ENCODE data around the gene CHRNB1. TPM values are rescaled to one million over a fixed set of nuclear protein-coding genes. Genes with fewer than 3 reads are reported as not detected.

The CHRNB1 gene
- total and polyA plus RNA-seq, 2 donors (not counting 1 experiment from before 2014, with no cell fraction given), result 6.2 to 7.2 TPM

DNA sequence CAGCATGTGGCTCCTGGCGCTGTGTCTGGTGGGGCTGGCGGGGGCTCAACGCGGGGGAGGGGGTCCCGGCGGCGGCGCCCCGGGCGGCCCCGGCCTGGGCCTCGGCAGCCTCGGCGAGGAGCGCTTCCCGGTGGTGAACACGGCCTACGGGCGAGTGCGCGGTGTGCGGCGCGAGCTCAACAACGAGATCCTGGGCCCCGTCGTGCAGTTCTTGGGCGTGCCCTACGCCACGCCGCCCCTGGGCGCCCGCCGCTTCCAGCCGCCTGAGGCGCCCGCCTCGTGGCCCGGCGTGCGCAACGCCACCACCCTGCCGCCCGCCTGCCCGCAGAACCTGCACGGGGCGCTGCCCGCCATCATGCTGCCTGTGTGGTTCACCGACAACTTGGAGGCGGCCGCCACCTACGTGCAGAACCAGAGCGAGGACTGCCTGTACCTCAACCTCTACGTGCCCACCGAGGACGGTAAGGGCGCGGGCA is 36.6 kb upstream of the CHRNB1 start:
- Histone ChIP-seq H3K4me2 (replicated peaks; ENCODE audit: low read depth, low read length, poor library complexity, severe bottlenecking) (peak overlapping the region; percentile 65), H3K9ac (ENCODE audit: low read length) (no peak overlapping the region), H3K4me3 (ENCODE audit: control extremely low read depth in 1 of 5, extremely low read depth in 1 of 5, insufficient read depth in 1 of 5, low read depth in 2 of 5, low read length in 4 of 5) (no peak overlapping the region), H3K9me3 (ENCODE audit: control extremely low read depth in 1 of 3, control insufficient read depth in 2 of 3, insufficient read depth in 1 of 3, low read length in 2 of 3) (peaks cover 0 to 4% (median 0%) of the 10 kb centered on the region in 3 donors), H4K20me1 (ENCODE audit: control insufficient read depth, insufficient read depth, low read length, poor library complexity, severe bottlenecking) (no peaks in the 10 kb centered on the region), H3K27me3 (replicated peaks in 1 of 4; ENCODE audit: control extremely low read depth in 1 of 4, control insufficient read depth in 3 of 4, insufficient read depth in 4 of 4, low read length in 3 of 4) (peaks cover 0 to 33% (median 4%) of the 10 kb centered on the region in 4 experiments), H3K36me3 (replicated peaks in 1 of 2; ENCODE audit: control extremely low read depth in 1 of 2, control insufficient read depth in 1 of 2, extremely low read depth in 1 of 2, insufficient read depth in 2 of 2, low read length in 1 of 2) (no peaks in the 10 kb centered on the region), H3K4me1 (ENCODE audit: control insufficient read depth in 2 of 2, insufficient read depth in 2 of 2, low read length in 2 of 2) (peaks cover 11 to 14% of the 10 kb centered on the region in 2 donors), H2AFZ (ENCODE audit: insufficient read depth, low read depth, low read length, poor library complexity, severe bottlenecking) (peak overlapping the region; percentile 33), H3K79me2 (ENCODE audit: control insufficient read depth, insufficient read depth, low read length) (no peaks in the 10 kb centered on the region), H3K27ac (ENCODE audit: low read length in 2 of 2) (no peak overlapping the region)
- no peak overlapping the region for H3K27ac Mint-ChIP-seq
- DNase-seq, result peak; percentile 42
- intact Hi-C loops (cut with micrococcal nuclease), result no loop called here
- TF ChIP-seq, protein P1, sequence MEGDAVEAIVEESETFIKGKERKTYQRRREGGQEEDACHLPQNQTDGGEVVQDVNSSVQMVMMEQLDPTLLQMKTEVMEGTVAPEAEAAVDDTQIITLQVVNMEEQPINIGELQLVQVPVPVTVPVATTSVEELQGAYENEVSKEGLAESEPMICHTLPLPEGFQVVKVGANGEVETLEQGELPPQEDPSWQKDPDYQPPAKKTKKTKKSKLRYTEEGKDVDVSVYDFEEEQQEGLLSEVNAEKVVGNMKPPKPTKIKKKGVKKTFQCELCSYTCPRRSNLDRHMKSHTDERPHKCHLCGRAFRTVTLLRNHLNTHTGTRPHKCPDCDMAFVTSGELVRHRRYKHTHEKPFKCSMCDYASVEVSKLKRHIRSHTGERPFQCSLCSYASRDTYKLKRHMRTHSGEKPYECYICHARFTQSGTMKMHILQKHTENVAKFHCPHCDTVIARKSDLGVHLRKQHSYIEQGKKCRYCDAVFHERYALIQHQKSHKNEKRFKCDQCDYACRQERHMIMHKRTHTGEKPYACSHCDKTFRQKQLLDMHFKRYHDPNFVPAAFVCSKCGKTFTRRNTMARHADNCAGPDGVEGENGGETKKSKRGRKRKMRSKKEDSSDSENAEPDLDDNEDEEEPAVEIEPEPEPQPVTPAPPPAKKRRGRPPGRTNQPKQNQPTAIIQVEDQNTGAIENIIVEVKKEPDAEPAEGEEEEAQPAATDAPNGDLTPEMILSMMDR (IDR thresholded peaks at IDR 0.05), result no peak
- TF ChIP-seq EZH2 (IDR thresholded peaks at IDR 0.05; ENCODE audit: borderline replicate concordance, insufficient read depth, low read depth, low read length, poor library complexity, severe bottlenecking), result no peak
- H3K9me3 Mint-ChIP-seq (ENCODE audit: insufficient read depth), result no peaks in the 10 kb centered on the region
- peaks cover 16% of the 10 kb centered on the region for H3K4me1 Mint-ChIP-seq
- POLR2A ChIA-PET, result no interaction called here
- CTCF ChIA-PET, result interaction anchor here (1.1 to 1.2 kb wide), 2 partner anchors 28 to 152 kb away, joined by 3 read pairs; no protein-coding TSS in a partner anchor
- peaks cover 32% of the 10 kb centered on the region for H3K27me3 Mint-ChIP-seq
- no peak for ATAC-seq (ENCODE audit: low read depth)
- peak overlapping the region; percentile 53 for H3K4me3 Mint-ChIP-seq
- 56% methylated on average over 58 of the region's 58 CpGs for WGBS (ENCODE audit: insufficient coverage)

DNA sequence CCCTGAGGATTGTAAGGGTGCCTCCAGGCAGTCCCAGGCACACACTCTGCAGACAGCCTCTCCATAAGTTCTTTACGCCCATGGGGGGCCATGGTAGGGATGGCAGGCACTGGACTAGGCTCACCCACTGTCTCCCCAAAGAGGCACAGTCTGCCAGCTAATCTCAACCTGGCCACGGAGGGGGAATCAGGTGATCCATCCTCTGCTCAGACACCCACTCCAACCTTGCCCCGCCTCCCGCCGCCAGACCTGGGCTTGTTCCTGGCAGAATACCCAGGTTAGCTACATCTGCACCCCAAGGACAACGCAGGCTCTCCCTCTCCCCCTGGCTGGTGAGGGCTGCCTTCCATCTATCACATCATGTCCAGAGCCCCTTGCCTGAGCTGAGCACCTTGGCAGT is 36.0 kb upstream of the CHRNB1 start:
- peak overlapping the region; percentile 65 for H3K4me2 ChIP-seq (replicated peaks; ENCODE audit: low read depth, low read length, poor library complexity, severe bottlenecking)
- 82% methylated on average over 6 of the region's 6 CpGs for WGBS (ENCODE audit: insufficient coverage)
- ChIA-PET CTCF (no interaction called here), POLR2A (interaction anchor here (0.5 kb wide), 1 partner anchor 106 kb away, joined by 3 read pairs; no protein-coding TSS in a partner anchor)
- ATAC-seq (ENCODE audit: low read depth) (no peak), DNase-seq (no peak)
- H3K27ac Mint-ChIP-seq, result no peak overlapping the region
- H3K4me1 ChIP-seq (ENCODE audit: control insufficient read depth in 2 of 2, insufficient read depth in 2 of 2, low read length in 2 of 2), result peaks cover 7 to 13% of the 10 kb centered on the region in 2 donors
- peaks cover 0 to 33% (median 4%) of the 10 kb centered on the region in 4 experiments for H3K27me3 ChIP-seq (replicated peaks in 1 of 4; ENCODE audit: control extremely low read depth in 1 of 4, control insufficient read depth in 3 of 4, insufficient read depth in 4 of 4, low read length in 3 of 4)
- H2AFZ ChIP-seq (ENCODE audit: insufficient read depth, low read depth, low read length, poor library complexity, severe bottlenecking), result no peak overlapping the region
- H3K4me1 Mint-ChIP-seq, result peaks cover 12% of the 10 kb centered on the region
- H3K79me2 ChIP-seq (ENCODE audit: control insufficient read depth, insufficient read depth, low read length), result no peaks in the 10 kb centered on the region
- intact Hi-C loops (cut with micrococcal nuclease), result no loop called here
- H3K4me3 ChIP-seq (ENCODE audit: control extremely low read depth in 1 of 5, extremely low read depth in 1 of 5, insufficient read depth in 1 of 5, low read depth in 2 of 5, low read length in 4 of 5), result no peak overlapping the region
- H3K36me3 ChIP-seq (replicated peaks in 1 of 2; ENCODE audit: control extremely low read depth in 1 of 2, control insufficient read depth in 1 of 2, extremely low read depth in 1 of 2, insufficient read depth in 2 of 2, low read length in 1 of 2), result no peaks in the 10 kb centered on the region
- H3K27ac ChIP-seq (ENCODE audit: low read length in 2 of 2), result no peak overlapping the region
- TF ChIP-seq, protein P1 (IDR thresholded peaks at IDR 0.05), result no peak
- TF ChIP-seq EZH2 (IDR thresholded peaks at IDR 0.05; ENCODE audit: borderline replicate concordance, insufficient read depth, low read depth, low read length, poor library complexity, severe bottlenecking), result no peak
- no peak overlapping the region for H3K4me3 Mint-ChIP-seq
- peaks cover 0 to 4% (median 0%) of the 10 kb centered on the region in 3 donors for H3K9me3 ChIP-seq (ENCODE audit: control extremely low read depth in 1 of 3, control insufficient read depth in 2 of 3, insufficient read depth in 1 of 3, low read length in 2 of 3)
- H4K20me1 ChIP-seq (ENCODE audit: control insufficient read depth, insufficient read depth, low read length, poor library complexity, severe bottlenecking), result no peaks in the 10 kb centered on the region
- H3K27me3 Mint-ChIP-seq, result peaks cover 32% of the 10 kb centered on the region
- no peak overlapping the region for H3K9ac ChIP-seq (ENCODE audit: low read length)
- no peaks in the 10 kb centered on the region for H3K9me3 Mint-ChIP-seq (ENCODE audit: insufficient read depth)
